K562 (cell line): ENCODE measurements around the gene LENG8.

Source experiments
- CBFA2T2 ChIP-seq: fragments of 450-650 bp; conservative IDR thresholded peaks from 2 replicates; pipeline ENCODE4 v1.6.1; 2017; ENCODE audit warnings: mild to moderate bottlenecking
- GATAD2B ChIP-seq: fragments of 450-650 bp; IDR thresholded peaks from 2 replicates; pipeline ENCODE4 v1.6.1; 2017; ENCODE audit warnings: mild to moderate bottlenecking, borderline replicate concordance
- PCBP1 ChIP-seq: fragments of 200-400 bp; formaldehyde crosslinking; IDR thresholded peaks from 2 replicates; pipeline ENCODE4 v1.6.1; 2018; ENCODE audit warnings: mild to moderate bottlenecking, low read depth, low read length; ENCODE audit not compliant: poor library complexity, severe bottlenecking
- POLR2AphosphoS5 ChIP-seq: IDR thresholded peaks from 2 replicates; pipeline ENCODE4 v1.6.1; 2011; ENCODE audit warnings: mild to moderate bottlenecking, low read depth, low read length, moderate library complexity; ENCODE audit not compliant: control insufficient read depth, insufficient read depth
- RB1 ChIP-seq: fragments of 450-650 bp; IDR thresholded peaks from 2 replicates; pipeline ENCODE4 v1.6.1; 2017; ENCODE audit warnings: low read depth, mild to moderate bottlenecking
- TF ChIP-seq, protein P1 (sequence below): fragments of 250-450 bp; sonication (Bioruptor Pico); IDR thresholded peaks from 2 replicates; pipeline ENCODE4 v1.4.0; 2020; ENCODE audit warnings: mild to moderate bottlenecking, moderate library complexity
- TF ChIP-seq, protein P2 (sequence below): fragments of 450-650 bp; formaldehyde crosslinking; conservative IDR thresholded peaks from 2 replicates; pipeline ENCODE4 v1.4.0; 2022; ENCODE audit warnings: mild to moderate bottlenecking, missing genetic modification characterization
- TF ChIP-seq, protein P3 (sequence below), 2 experiments: fragments of 450-650 bp in 1 of 2; IDR thresholded peaks; 2 replicates each; pipeline ENCODE4 v1.6.1; 2011 to 2017; ENCODE audit warnings: low read depth in 2 of 2, antibody characterized with exemption in 1 of 2, borderline replicate concordance in 1 of 2, low read length in 1 of 2, mild to moderate bottlenecking in 1 of 2, mixed read lengths in 1 of 2; ENCODE audit not compliant: control insufficient read depth in 1 of 2

DNA sequence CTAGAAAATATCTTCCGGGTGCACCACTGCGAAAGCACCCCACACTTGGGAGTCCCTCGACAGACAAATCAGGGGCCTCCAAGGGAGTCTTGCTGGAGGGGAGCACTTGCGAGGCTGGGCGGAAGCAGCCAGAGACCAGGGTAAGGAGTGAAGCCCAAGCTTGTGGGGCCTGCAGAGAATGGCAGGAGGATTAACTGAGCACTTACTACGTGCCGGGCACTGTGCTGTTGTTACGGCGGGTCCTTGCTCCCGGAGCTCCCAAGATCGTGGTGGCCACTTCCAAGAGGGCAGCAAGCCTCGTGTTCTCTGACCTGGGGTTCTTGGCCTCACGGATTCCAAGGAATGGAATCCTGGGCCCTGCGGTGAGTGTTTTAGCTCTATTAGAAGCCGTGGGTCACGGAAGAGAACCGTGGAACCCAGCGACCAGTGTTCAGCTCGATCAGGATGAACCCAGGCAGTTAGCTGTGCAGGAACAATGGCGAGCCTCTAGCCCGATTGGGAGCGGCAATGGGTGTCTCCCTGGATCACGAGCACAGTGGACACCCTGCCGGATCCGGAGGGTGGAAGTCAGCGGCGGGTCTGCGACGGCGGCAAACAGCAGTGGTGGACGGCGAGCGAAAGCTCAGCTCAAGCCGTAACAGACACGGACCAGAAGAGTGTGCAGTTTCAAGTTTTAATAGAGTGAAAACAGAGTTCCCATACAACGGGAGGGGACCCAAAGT is 24.2 kb upstream of the LENG8 start:
- TF ChIP-seq RB1 (no peak), POLR2AphosphoS5 (no peak), GATAD2B (no peak), CBFA2T2 (no peak), PCBP1 (no peak)
- TF ChIP-seq, protein P1, sequence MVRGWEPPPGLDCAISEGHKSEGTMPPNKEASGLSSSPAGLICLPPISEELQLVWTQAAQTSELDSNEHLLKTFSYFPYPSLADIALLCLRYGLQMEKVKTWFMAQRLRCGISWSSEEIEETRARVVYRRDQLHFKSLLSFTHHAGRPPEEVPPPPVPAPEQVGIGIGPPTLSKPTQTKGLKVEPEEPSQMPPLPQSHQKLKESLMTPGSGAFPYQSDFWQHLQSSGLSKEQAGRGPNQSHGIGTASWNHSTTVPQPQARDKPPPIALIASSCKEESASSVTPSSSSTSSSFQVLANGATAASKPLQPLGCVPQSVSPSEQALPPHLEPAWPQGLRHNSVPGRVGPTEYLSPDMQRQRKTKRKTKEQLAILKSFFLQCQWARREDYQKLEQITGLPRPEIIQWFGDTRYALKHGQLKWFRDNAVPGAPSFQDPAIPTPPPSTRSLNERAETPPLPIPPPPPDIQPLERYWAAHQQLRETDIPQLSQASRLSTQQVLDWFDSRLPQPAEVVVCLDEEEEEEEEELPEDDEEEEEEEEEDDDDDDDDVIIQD (CRISPR knock-in tag): no peak
- TF ChIP-seq, protein P2, sequence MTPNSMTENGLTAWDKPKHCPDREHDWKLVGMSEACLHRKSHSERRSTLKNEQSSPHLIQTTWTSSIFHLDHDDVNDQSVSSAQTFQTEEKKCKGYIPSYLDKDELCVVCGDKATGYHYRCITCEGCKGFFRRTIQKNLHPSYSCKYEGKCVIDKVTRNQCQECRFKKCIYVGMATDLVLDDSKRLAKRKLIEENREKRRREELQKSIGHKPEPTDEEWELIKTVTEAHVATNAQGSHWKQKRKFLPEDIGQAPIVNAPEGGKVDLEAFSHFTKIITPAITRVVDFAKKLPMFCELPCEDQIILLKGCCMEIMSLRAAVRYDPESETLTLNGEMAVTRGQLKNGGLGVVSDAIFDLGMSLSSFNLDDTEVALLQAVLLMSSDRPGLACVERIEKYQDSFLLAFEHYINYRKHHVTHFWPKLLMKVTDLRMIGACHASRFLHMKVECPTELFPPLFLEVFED (CRISPR knock-in tag): no peak
- TF ChIP-seq, protein P3, sequence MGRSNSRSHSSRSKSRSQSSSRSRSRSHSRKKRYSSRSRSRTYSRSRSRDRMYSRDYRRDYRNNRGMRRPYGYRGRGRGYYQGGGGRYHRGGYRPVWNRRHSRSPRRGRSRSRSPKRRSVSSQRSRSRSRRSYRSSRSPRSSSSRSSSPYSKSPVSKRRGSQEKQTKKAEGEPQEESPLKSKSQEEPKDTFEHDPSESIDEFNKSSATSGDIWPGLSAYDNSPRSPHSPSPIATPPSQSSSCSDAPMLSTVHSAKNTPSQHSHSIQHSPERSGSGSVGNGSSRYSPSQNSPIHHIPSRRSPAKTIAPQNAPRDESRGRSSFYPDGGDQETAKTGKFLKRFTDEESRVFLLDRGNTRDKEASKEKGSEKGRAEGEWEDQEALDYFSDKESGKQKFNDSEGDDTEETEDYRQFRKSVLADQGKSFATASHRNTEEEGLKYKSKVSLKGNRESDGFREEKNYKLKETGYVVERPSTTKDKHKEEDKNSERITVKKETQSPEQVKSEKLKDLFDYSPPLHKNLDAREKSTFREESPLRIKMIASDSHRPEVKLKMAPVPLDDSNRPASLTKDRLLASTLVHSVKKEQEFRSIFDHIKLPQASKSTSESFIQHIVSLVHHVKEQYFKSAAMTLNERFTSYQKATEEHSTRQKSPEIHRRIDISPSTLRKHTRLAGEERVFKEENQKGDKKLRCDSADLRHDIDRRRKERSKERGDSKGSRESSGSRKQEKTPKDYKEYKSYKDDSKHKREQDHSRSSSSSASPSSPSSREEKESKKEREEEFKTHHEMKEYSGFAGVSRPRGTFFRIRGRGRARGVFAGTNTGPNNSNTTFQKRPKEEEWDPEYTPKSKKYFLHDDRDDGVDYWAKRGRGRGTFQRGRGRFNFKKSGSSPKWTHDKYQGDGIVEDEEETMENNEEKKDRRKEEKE (IDR thresholded peaks at IDR 0.05; ENCODE audit: borderline replicate concordance in 1 of 2, control insufficient read depth in 1 of 2, low read depth in 2 of 2, low read length in 1 of 2): no peak
